GM21737 (cell line): ENCODE results near the gene ZNF37A.
"Not testable (repeated sequence)": the region's sequence is repeated elsewhere in the genome, so short reads cannot be mapped to it uniquely, and the experiment has no call there.

Experiments
- ATAC-seq: cut with Tn5 transposase; IDR thresholded peaks from one replicate; pipeline ENCODE4 v1.9.1; 2021; ENCODE audit warnings: mild to moderate bottlenecking, moderate library complexity; ENCODE audit not compliant: unreplicated experiment

The ZNF37A gene

DNA sequence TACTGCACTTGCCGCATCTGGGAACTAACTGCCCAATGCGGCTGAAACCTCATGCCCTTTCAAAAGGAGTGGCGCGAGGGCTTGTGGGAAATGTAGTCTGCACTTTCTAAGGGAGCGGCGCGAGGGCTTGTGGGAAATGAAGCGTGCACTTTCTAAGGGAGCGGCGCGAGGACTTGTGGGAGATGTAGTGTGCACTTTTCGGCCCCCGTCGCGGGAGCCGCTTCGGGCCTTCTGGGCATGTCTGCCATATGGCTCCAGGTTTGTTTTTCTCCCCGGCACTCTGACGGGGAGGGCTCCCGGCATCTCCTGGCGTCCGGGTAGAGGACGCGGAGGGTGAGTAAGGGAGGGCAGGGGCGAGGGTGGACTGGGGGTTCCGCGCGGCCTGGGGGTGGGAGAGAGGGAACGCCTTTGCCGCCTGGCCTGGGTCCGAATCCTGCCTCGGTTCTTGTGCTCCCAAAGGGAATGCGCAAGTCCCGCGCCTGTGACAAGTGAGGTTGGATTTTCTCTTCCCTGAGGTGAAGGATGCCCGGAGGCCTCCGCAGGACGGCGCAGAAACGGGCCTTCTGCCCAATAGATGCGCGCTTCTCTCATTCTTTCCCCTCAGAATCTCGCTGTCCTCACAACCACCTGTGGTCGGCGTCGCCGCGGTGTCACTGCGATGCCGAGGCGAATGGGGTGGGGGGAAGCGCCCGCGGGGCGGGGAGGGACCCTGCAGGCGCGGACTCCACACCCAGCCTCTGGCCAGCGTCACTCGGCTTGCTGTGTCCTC, at the start of gene ZNF37A:
TSS of gene ZNF37A (plus strand) at position 180 of the 769 bp plus-strand sequence. CDS start 2,281 bp downstream, outside the sequence.
- peak; percentile 98 for ATAC-seq

DNA sequence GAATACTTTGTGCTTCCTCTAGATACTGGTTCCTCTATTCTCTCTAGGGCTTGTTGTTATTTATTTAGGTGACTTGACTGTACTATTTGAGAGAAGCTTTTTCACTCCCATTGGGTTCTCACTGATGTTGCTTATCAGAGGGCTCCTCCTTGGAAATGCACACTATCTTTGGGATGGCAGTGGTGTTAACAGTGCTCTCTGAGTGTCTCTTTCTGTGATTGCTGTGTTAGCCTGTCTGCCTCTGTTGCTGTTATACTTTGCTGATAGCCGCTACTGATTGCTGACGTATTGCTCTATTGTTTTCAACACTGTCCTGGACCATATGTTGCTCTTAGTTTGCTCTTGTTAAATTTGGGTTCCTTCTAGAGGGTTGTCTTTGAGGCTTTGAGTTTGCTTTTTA, 49.0 kb upstream of the ZNF37A start:
- ATAC-seq = no peak

- ATAC-seq = no peak
Measured at GRCh38 chr10:38047666-38048065, 46.5 kb upstream of the ZNF37A start.

DNA sequence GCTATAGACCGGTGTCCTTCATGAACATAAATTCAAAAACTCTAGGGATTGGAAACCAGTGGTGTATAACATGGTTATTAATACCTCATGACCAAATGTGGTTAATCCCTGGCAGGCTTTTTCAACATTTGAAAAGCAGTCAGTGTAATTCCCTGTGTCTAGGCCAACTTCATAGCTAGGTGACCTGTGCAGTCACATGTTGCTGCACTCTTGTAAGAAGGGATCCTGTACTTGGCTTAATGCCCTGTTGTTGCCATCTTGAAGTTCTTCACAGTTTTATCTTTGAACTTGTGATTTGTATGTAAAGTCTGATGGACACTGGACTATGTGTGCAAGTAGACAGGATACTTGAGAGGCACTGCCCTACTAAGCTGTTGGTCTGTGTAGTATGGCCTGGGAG, 43.9 kb upstream of the ZNF37A start:
- no peak for ATAC-seq

DNA sequence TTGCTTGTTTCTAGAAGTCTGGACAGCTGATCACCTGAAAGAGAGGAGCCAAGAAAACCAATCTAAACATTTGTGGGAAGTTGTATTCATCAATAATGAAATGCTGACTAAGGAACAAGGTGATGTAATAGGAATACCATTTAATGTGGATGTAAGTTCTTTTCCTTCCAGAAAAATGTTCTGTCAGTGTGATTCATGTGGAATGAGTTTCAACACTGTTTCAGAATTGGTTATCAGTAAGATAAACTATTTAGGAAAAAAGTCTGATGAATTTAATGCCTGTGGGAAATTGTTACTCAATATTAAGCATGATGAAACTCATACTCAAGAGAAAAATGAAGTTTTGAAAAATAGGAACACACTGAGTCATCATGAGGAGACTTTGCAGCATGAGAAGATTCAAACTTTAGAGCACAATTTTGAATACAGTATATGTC, 39.8 kb upstream of the ZNF37A start:
- ATAC-seq = no peak

GRCh38 chr10:38055274-38055894, 38.8 kb upstream of the ZNF37A start:
- not testable (repeated sequence) for ATAC-seq

GRCh38 chr10:38069663-38070062, 24.5 kb upstream of the ZNF37A start:
- ATAC-seq = not testable (repeated sequence)

DNA sequence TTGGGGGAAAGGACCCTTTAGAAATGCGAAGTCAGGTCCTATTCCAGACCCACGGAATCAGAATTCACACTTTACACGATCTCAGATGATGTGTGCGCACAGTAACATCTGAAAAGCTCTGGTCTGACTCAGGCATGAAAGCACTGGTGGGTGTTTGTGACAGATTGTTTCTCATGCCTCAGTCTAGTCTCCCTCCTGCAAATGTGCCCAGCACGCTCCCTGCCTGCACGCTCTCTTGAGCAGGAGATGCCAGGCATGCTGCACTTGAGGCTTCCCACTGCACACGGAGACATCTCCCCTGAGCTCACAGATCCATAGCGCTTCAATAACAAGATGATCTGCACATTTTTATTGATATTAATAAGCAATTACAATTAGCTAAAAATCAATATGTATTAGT, 23.6 kb upstream of the ZNF37A start:
- ATAC-seq = no peak

- ATAC-seq = no peak
Measured at GRCh38 chr10:38072552-38072951, 21.6 kb upstream of the ZNF37A start.

- ATAC-seq = no peak
Measured at GRCh38 chr10:38076687-38077086, 17.4 kb upstream of the ZNF37A start.

DNA sequence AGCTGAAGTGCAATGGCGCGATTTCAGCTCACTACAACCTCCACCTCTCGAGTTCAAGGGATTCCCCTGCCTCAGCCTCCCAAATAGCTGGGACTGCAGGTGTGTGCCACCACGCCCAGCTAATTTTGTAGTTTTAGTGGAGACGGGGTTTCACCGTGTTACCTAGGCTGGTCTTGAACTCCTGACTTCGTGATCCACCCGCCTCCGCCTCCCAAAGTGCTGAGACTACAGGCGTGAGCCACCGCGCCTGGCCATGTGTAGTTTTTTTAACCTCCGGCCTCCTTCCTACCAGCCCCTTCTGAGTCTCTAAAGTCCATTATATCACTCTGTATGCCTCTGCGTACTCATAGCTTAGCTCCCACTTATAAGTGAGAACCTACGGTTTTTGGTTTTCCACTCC, 819 bp upstream of the ZNF37A start:
- ATAC-seq = not testable (repeated sequence)

DNA sequence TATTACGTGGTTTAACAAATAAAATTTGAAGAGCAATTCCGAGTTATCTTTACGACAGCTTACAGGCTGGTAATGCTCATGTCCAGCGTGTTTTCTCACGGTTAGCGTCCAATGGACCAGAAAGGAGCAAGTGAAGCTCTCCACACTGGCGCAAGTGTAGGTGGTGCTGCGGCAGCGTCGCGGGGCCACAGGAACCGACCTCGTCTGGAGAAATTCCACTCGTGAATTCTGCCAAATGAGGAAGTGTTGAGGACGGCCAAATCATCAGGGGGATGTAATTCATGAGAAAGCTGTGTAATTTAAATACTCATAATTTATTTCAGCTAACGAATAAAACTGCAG, 350 bp upstream of the ZNF37A start:
- peak; percentile 23 for ATAC-seq

- no peak for ATAC-seq
Measured at GRCh38 chr10:38094927-38095574, 914 bp downstream of the ZNF37A start.

DNA sequence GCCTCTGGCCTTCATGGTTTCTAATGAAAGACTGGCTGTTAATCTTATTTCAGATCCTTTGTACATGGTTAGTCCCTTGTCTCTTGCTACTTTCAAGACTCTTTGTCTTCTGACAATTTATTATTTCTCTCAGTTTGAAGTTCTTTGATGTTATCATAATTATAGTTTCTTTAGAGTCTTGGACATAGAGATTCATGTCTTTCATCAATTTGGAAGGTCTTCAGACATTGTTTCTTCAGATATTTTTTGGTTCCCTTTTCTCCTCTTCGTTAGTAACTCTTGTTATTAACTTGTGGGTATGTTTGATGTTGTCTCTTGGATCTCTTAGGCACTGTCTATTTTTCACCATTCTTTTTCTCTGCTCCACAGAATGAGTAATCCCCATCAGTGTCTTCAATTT, 8.7 kb downstream of the ZNF37A start:
- ATAC-seq = no peak

DNA sequence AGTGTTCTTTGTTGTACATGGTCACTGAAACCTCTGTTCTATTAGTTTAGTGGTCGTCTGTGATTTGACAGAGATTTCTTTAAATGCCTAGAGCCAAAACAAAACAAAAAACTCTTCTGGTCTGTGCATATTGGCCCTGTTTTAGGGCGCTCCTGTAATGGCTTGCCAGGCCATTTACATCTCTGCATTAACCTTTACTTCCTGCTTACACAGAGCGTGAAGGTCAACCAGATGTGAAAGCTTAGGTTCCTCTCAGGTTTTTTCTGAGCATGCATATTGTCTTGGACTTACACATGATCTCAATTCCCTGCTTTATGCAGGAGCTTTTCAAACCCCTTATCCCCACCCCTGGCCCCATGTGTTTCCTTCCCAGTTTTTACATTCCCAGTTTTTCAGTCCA, 9.6 kb downstream of the ZNF37A start:
- ATAC-seq = no peak

DNA sequence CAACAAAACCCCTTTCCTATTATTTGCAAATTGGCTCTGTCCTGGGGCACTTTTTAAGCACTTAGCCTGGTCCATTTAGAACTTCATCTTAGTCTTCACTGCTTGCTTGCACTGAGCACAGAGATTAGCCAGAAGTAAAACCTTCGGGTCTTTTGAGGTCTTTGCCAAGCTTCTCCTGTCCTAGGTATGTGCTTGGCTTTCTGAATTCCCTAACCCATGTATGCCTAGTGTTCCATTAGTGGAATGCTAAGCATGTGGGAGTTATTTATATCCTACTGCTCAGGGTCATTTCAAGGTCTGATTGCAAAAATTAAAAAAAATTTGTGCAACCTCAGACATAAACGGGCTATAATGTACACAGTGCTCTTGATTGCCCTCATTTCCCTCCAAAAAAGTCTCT, 18.0 kb downstream of the ZNF37A start:
- no peak for ATAC-seq

- ATAC-seq = no peak
Measured at GRCh38 chr10:38118072-38118807, 24.1 kb downstream of the ZNF37A start.

- ATAC-seq = no peak
Measured at GRCh38 chr10:38119038-38119437, 24.9 kb downstream of the ZNF37A start.

GRCh38 chr10:38127812-38128211, 33.7 kb downstream of the ZNF37A start:
- no peak for ATAC-seq

DNA sequence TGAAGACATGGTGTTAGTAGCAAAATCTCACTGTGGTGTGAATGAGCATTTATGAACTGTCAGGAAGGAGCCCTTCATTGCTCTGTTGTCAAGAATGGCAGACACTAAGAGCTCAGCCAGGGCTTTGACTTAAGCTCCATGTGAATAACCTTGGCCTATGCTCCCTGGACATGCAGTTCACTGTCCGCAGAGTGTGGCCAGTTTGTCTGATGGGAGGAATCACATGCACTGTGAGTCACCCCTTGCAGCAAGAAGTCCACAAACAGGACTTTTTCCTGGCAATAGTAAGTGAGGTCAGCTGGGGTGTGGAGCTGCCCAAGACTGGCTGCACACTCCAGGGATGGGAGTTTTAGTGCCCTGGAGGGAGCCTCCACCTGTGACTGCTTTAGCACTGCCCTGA, 49.5 kb downstream of the ZNF37A start:
- ATAC-seq = no peak

- ATAC-seq = no peak
Measured at GRCh38 chr10:38146579-38147333, 52.6 kb downstream of the ZNF37A start.
